Neural cell (in vitro differentiated cells): Measurements from ENCODE around the gene ZGLP1. TPM values are rescaled to one million over a fixed set of nuclear protein-coding genes. Genes with fewer than 3 reads are reported as not detected.
"Not testable (repeated sequence)": the region's sequence is repeated elsewhere in the genome, so short reads cannot be mapped to it uniquely, and the experiment has no call there.

Experiments
- H2AFZ ChIP-seq: fragments of 200-600, 300-800 bp; sonication (generic), shearing (Covaris generic); 2 replicates; pipeline ENCODE4 v1.6.0; 2014; ENCODE audit warnings: low read depth, mild to moderate bottlenecking, antibody characterized with exemption, low read length, moderate library complexity
- H3F3A ChIP-seq: fragments of 200-600 bp; shearing (Covaris generic); 2 replicates; pipeline ENCODE4 v1.6.1; 2016; ENCODE audit warnings: mild to moderate bottlenecking, moderate library complexity, mixed read lengths, antibody characterized with exemption, low read length; ENCODE audit not compliant: insufficient read depth, poor library complexity, severe bottlenecking
- H3K27ac ChIP-seq: fragments of 200-600, 300-800 bp; sonication (generic), shearing (Covaris generic); 2 replicates; pipeline ENCODE4 v1.5.1; 2014; ENCODE audit warnings: mild to moderate bottlenecking, low read length, moderate library complexity
- H3K27me3 ChIP-seq: fragments of 300-800, 200-600 bp; sonication (generic), shearing (Covaris generic); 2 replicates; pipeline ENCODE4 v1.6.0; 2014; ENCODE audit warnings: mild to moderate bottlenecking, low read depth, low read length, moderate library complexity; ENCODE audit not compliant: insufficient read depth
- H3K36me3 ChIP-seq: fragments of 300-800, 200-600 bp; sonication (generic), shearing (Covaris generic); 2 replicates; pipeline ENCODE4 v1.5.1; 2014; ENCODE audit warnings: mild to moderate bottlenecking, antibody characterized with exemption, low read length, moderate library complexity; ENCODE audit not compliant: insufficient read depth
- H3K4me2 ChIP-seq: fragments of 300-800, 200-600 bp; sonication (generic), shearing (Covaris generic); 2 replicates; pipeline ENCODE4 v1.6.0; 2014; ENCODE audit warnings: mild to moderate bottlenecking, low read length
- H3K4me3 ChIP-seq: fragments of 300-800, 200-600 bp; sonication (generic), shearing (Covaris generic); 2 replicates; pipeline ENCODE4 v1.5.1; 2014; ENCODE audit warnings: mild to moderate bottlenecking, low read length, moderate library complexity
- H3K79me2 ChIP-seq: fragments of 200-600 bp; shearing (Covaris generic); replicated peaks from 2 replicates; pipeline ENCODE4 v1.6.0; 2014; ENCODE audit warnings: mild to moderate bottlenecking, low read length, moderate library complexity; ENCODE audit not compliant: insufficient read depth
- H3K9ac ChIP-seq: fragments of 300-800, 200-600 bp; sonication (generic), shearing (Covaris generic); 2 replicates; pipeline ENCODE4 v1.6.1; 2016; ENCODE audit warnings: mild to moderate bottlenecking, low read length, mixed read lengths
- H3K9me2 ChIP-seq: fragments of 200-600 bp; shearing (Covaris generic); 2 replicates; pipeline ENCODE4 v1.6.1; 2016; ENCODE audit warnings: mild to moderate bottlenecking, low read length, mixed read lengths; ENCODE audit not compliant: insufficient read depth
- H3K9me3 ChIP-seq: fragments of 200-600, 300-800 bp; sonication (generic), shearing (Covaris generic); 2 replicates; pipeline ENCODE4 v1.6.1; 2016; ENCODE audit warnings: mild to moderate bottlenecking, mixed run types, low read length, moderate library complexity, mixed read lengths
- H4K20me1 ChIP-seq: fragments of 200-600 bp; shearing (Covaris generic); 2 replicates; pipeline ENCODE4 v1.6.1; 2016; ENCODE audit warnings: mild to moderate bottlenecking, mixed run types; ENCODE audit not compliant: insufficient read depth
- CTCF ChIP-seq: fragments of 450-650 bp; IDR thresholded peaks from 2 replicates; pipeline ENCODE4 v1.5.1; 2014; ENCODE audit warnings: antibody characterized with exemption, mild to moderate bottlenecking, moderate library complexity; ENCODE audit not compliant: poor library complexity, severe bottlenecking
- EP300 ChIP-seq: fragments of 450-650 bp; conservative IDR thresholded peaks from 2 replicates; pipeline ENCODE4 v1.6.1; 2014; ENCODE audit warnings: antibody characterized with exemption, mild to moderate bottlenecking, moderate library complexity; ENCODE audit not compliant: poor library complexity, severe bottlenecking
- EZH2 ChIP-seq: fragments of 200-600, 300-800 bp; shearing (Covaris generic), sonication (generic); IDR thresholded peaks from 2 replicates; pipeline ENCODE4 v1.6.1; 2014; ENCODE audit warnings: antibody characterized with exemption, low read length, borderline replicate concordance, mild to moderate bottlenecking; ENCODE audit not compliant: insufficient read depth, poor library complexity, severe bottlenecking
- MXI1 ChIP-seq: fragments of 450-650 bp; conservative IDR thresholded peaks from 2 replicates; pipeline ENCODE4 v1.6.1; 2014; ENCODE audit warnings: antibody characterized with exemption, mild to moderate bottlenecking; ENCODE audit not compliant: poor library complexity, severe bottlenecking
- POLR2AphosphoS5 ChIP-seq: IDR thresholded peaks from 2 replicates; pipeline ENCODE4 v1.6.1; 2012
- RAD21 ChIP-seq: fragments of 450-650 bp; conservative IDR thresholded peaks from 2 replicates; pipeline ENCODE4 v1.6.1; 2014; ENCODE audit warnings: antibody characterized with exemption, mild to moderate bottlenecking, moderate library complexity
- REST ChIP-seq: IDR thresholded peaks from 2 replicates; pipeline ENCODE4 v1.6.1; 2012; ENCODE audit warnings: borderline replicate concordance
- SMC3 ChIP-seq: fragments of 450-650 bp; conservative IDR thresholded peaks from 2 replicates; pipeline ENCODE4 v1.6.1; 2014; ENCODE audit warnings: antibody characterized with exemption, mild to moderate bottlenecking, moderate library complexity; ENCODE audit not compliant: poor library complexity
- TAF1 ChIP-seq: IDR thresholded peaks from 2 replicates; pipeline ENCODE4 v1.6.1; 2012; ENCODE audit warnings: low read depth
- polyA plus RNA-seq: library from polyadenylated mRNA; depleted of rRNA; stranded (reverse); fragments of >200 nt; gene quantifications from 2 replicates; pipeline ENCODE4 v1.2.3, GENCODE V29; 2014

ZGLP1 gene
- polyA plus RNA-seq, 1 donor from 2014 or later = 22.8 TPM

GRCh38 chr19:10283301-10284064 is 26.1 kb downstream of the ZGLP1 start:
- peaks cover 33% of the 10 kb centered on the region for H3K27me3 ChIP-seq
- no peaks in the 10 kb centered on the region for H3F3A ChIP-seq

DNA sequence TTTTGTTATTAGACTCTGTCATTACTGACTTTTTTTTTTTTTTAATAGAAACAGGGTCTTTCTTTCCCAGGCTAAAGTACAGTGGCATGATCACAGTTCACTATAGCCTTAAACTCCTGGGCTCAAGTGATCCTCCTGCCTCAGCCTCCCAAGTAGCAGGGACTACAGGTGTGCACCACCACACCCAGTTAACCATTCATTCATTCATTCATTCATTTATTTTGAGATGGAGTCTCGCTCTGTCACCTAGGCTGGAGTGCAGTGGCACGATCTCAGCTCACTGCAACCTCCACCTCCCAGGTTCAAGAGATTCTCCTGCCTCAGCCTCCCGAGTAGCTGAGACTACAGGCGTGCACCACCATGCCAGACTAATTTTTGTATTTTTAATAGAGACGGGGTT is 27.6 kb downstream of the ZGLP1 start:
- H3K9me2 ChIP-seq, H3K79me2 ChIP-seq, H3K4me3 ChIP-seq, H3K4me2 ChIP-seq, H2AFZ ChIP-seq, H3K9me3 ChIP-seq, H4K20me1 ChIP-seq, H3F3A ChIP-seq, H3K9ac ChIP-seq, H3K36me3 ChIP-seq, H3K27ac ChIP-seq: not testable (repeated sequence)
- H3K27me3 ChIP-seq = peaks cover 19% of the 10 kb centered on the region

More at GRCh38 chr19:10283301-10284064, 26.1 kb downstream of the ZGLP1 start:
- Histone ChIP-seq H4K20me1 (no peaks in the 10 kb centered on the region), H3K79me2 (no peaks in the 10 kb centered on the region), H3K9ac (no peak overlapping the region), H3K4me2 (no peak overlapping the region), H3K36me3 (no peaks in the 10 kb centered on the region), H3K27ac (no peak overlapping the region), H3K9me3 (no peaks in the 10 kb centered on the region), H2AFZ (no peak overlapping the region), H3K9me2 (no peaks in the 10 kb centered on the region), H3K4me3 (no peak overlapping the region)
- TF ChIP-seq TAF1 (no peak), EZH2 (no peak), MXI1 (no peak), EP300 (no peak)

DNA sequence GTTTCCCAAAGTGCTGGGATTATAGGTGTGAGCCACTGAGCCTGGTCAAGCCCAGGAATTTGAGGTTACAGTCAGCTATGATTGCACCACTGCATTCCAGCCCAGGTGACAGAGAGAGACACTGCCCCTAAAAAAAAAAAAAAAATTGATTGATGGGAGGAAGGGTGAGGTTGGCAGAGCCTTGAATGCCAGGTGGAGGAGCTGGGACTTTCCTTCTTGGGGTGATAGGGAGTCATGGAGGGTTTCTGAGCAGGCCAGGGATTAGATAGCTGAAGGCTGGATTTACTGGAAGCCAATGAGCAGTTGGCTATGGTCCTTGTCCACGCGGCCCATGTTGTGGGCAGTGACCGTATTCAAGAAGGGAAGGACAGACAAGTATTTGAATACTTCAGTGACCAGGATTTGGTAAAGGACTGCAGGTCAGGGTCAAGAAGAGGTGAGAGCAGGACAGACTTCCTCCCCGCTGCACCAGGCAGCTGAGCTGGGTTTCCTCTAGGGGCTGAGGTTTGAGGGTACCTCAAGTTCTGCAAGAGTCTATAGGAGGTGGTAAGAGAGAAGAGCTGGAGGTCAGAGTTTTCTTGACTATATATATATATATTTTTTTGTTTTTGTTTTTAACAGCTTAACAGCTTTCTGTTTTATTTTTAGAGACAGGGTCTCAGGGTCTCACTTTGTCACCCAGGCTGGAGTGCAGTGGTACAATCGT is 29.7 kb downstream of the ZGLP1 start:
- Histone ChIP-seq H4K20me1 (no peaks in the 10 kb centered on the region), H3K4me3 (no peak overlapping the region), H3K27ac (no peak overlapping the region), H3K36me3 (no peaks in the 10 kb centered on the region), H3K9me3 (no peaks in the 10 kb centered on the region), H3F3A (no peaks in the 10 kb centered on the region), H3K27me3 (no peaks in the 10 kb centered on the region), H3K4me2 (no peak overlapping the region), H3K9ac (no peak overlapping the region), H2AFZ (no peak overlapping the region), H3K9me2 (no peaks in the 10 kb centered on the region), H3K79me2 (no peaks in the 10 kb centered on the region)
- TF ChIP-seq EZH2 = no peak
- TF ChIP-seq MXI1 = no peak
- no peak for TF ChIP-seq SMC3
- TF ChIP-seq EP300 = no peak
- no peak for TF ChIP-seq CTCF
- no peak for TF ChIP-seq REST
- no peak for TF ChIP-seq TAF1
- TF ChIP-seq POLR2AphosphoS5 = no peak
- TF ChIP-seq RAD21 = no peak
